HepG2 (cell line): ENCODE results near the gene WDR27. TPM values are rescaled to one million over a fixed set of nuclear protein-coding genes. Genes with fewer than 3 reads are reported as not detected.

Experiments used
- ATAC-seq: fragments of 200-7000 bp; cut with Tn5 transposase; 3 replicates; pipeline ENCODE4 v1.9.1; 2020; ENCODE audit warnings: mild to moderate bottlenecking, moderate library complexity
- BruUV-seq: library from RNA; stranded (reverse); fragments of 400-500 nt; replicated peaks from 2 replicates; lab custom pipeline; 2021; lab: Mats Ljungman, UMichigan
- CTCF ChIA-PET: fragments of 300-600 bp; formaldehyde crosslinking; extraction: SDS; loops from one replicate; lab custom pipeline; 2021; ENCODE audit warnings: low total read pairs, inconsistent platforms, low intra/inter-chr PET ratio; lab: Yijun Ruan, JAX
- POLR2A ChIA-PET: fragments of 350-600 bp; sonication (Branson Sonifier 250); formaldehyde crosslinking; loops from one replicate; lab custom pipeline; 2020; ENCODE audit warnings: antibody characterized with exemption, inconsistent platforms; lab: Yijun Ruan, JAX
- DNase-seq: peaks from one replicate; pipeline ENCODE4 v3.0.0-alpha.2; 2015; ENCODE audit warnings: low spot score
- FAIRE-seq: peaks from 3 replicates; lab custom pipeline; 2011; peaks lifted over from hg19 to GRCh38; lab: Jason Lieb, UNC
- H2AFZ ChIP-seq: one replicate; pipeline ENCODE4 v1.6.1; 2011; ENCODE audit warnings: low read length, inconsistent platforms
- H3K27ac ChIP-seq: fragments of 300-600 bp; 3 replicates; pipeline ENCODE4 v1.8.0; 2011; ENCODE audit warnings: mixed run types, mild to moderate bottlenecking, mixed read lengths, low read length, inconsistent platforms; ENCODE audit not compliant: insufficient read depth; ENCODE audit errors: extremely low read length
- H3K27me3 ChIP-seq, 2 experiments: fragments of 200-600 bp in 1 of 2; 2 replicates in 1 of 2; 3 replicates in 1 of 2; pipeline versions ENCODE4 v1.6.0 to v1.8.0; 2011; ENCODE audit warnings: low read length in 2 of 2, mild to moderate bottlenecking in 2 of 2, moderate library complexity in 2 of 2, inconsistent platforms in 1 of 2; ENCODE audit not compliant: insufficient read depth in 2 of 2, control insufficient read depth in 1 of 2
- H3K36me3 ChIP-seq, 2 experiments: fragments of 200-600 bp in 1 of 2; replicated peaks in 1 of 2; 2 replicates in 1 of 2; 3 replicates in 1 of 2; pipeline versions ENCODE4 v1.5.1 to v1.8.0; 2011; ENCODE audit warnings: low read length in 2 of 2, inconsistent platforms in 1 of 2; ENCODE audit not compliant: insufficient read depth in 2 of 2, control insufficient read depth in 1 of 2
- H3K4me1 ChIP-seq: 2 replicates; pipeline ENCODE4 v1.5.1; 2012; ENCODE audit warnings: low read length, inconsistent platforms; ENCODE audit not compliant: insufficient read depth
- H3K4me2 ChIP-seq: 2 replicates; pipeline ENCODE4 v1.6.0; 2011; ENCODE audit warnings: low read depth, low read length, inconsistent platforms
- H3K4me3 ChIP-seq, 3 experiments: fragments of 200-600 bp in 1 of 3; sonication (generic), shearing (Covaris generic) in 1 of 3; replicated peaks in 1 of 3; 2 replicates each; pipeline ENCODE4 v1.5.1; 2011 to 2016; ENCODE audit warnings: low read length in 3 of 3, inconsistent platforms in 2 of 3, low read depth in 2 of 3, mild to moderate bottlenecking in 2 of 3, control low read depth in 1 of 3, mixed read lengths in 1 of 3; ENCODE audit not compliant: insufficient read depth in 1 of 3
- H3K79me2 ChIP-seq: one replicate; pipeline ENCODE4 v1.6.1; 2011; ENCODE audit warnings: low read length, inconsistent platforms; ENCODE audit not compliant: insufficient read depth
- H3K9ac ChIP-seq: 2 replicates; pipeline ENCODE4 v1.6.0; 2011; ENCODE audit warnings: mild to moderate bottlenecking, low read depth, low read length, inconsistent platforms; ENCODE audit not compliant: insufficient read depth
- H3K9me3 ChIP-seq: 2 replicates; pipeline ENCODE4 v1.5.1; 2012; ENCODE audit warnings: mild to moderate bottlenecking, low read length
- H4K20me1 ChIP-seq: 2 replicates; pipeline ENCODE4 v1.6.0; 2011; ENCODE audit warnings: inconsistent platforms, mild to moderate bottlenecking, low read length, moderate library complexity; ENCODE audit not compliant: insufficient read depth
- DPF2 ChIP-seq: sonication (generic); formaldehyde crosslinking; IDR thresholded peaks from 2 replicates; pipeline ENCODE4 v1.4.0; 2020; ENCODE audit warnings: mild to moderate bottlenecking, low read depth, missing genetic modification reagents, borderline replicate concordance
- HNRNPUL1 ChIP-seq: fragments of 200-400 bp; formaldehyde crosslinking; IDR thresholded peaks from 2 replicates; pipeline ENCODE4 v1.6.1; 2017; ENCODE audit warnings: low read depth, mild to moderate bottlenecking, low read length, moderate library complexity
- HOXA7 ChIP-seq: sonication (generic); formaldehyde crosslinking; IDR thresholded peaks from 2 replicates; pipeline ENCODE4 v1.8.1; 2022; ENCODE audit warnings: mild to moderate bottlenecking, missing genetic modification reagents, moderate library complexity
- JUNB ChIP-seq: sonication (generic); formaldehyde crosslinking; IDR thresholded peaks from 2 replicates; pipeline ENCODE4 v1.8.0; 2022; ENCODE audit warnings: missing genetic modification reagents, mild to moderate bottlenecking, borderline replicate concordance
- SCMH1 ChIP-seq: sonication (generic); formaldehyde crosslinking; IDR thresholded peaks from 2 replicates; pipeline ENCODE4 v1.9.0; 2021; ENCODE audit warnings: missing genetic modification reagents, mild to moderate bottlenecking, borderline replicate concordance
- SMAD1 ChIP-seq: sonication (generic); formaldehyde crosslinking; IDR thresholded peaks from 2 replicates; pipeline ENCODE4 v1.4.0; 2020; ENCODE audit warnings: missing genetic modification reagents, low read depth, mild to moderate bottlenecking, borderline replicate concordance
- ZFP90 ChIP-seq: sonication (generic); formaldehyde crosslinking; IDR thresholded peaks from 2 replicates; pipeline ENCODE4 v1.8.0; 2022; ENCODE audit warnings: missing genetic modification reagents, mild to moderate bottlenecking, inconsistent platforms, borderline replicate concordance
- ZNF225 ChIP-seq: sonication (generic); formaldehyde crosslinking; IDR thresholded peaks from 2 replicates; pipeline ENCODE4 v1.4.0; 2020; ENCODE audit warnings: mild to moderate bottlenecking, missing genetic modification reagents
- ZNF552 ChIP-seq: sonication (generic); formaldehyde crosslinking; IDR thresholded peaks from 2 replicates; pipeline ENCODE4 v1.9.0; 2022; ENCODE audit warnings: missing genetic modification reagents, mild to moderate bottlenecking, borderline replicate concordance
- ZNF883 ChIP-seq: sonication (generic); formaldehyde crosslinking; IDR thresholded peaks from 2 replicates; pipeline ENCODE4 v1.5.1; 2020; ENCODE audit warnings: mild to moderate bottlenecking, missing genetic modification reagents; ENCODE audit errors: not compliant biosample characterization
- ZSCAN25 ChIP-seq: sonication (generic); formaldehyde crosslinking; IDR thresholded peaks from 2 replicates; pipeline ENCODE4 v1.8.0; 2022; ENCODE audit warnings: mild to moderate bottlenecking, missing genetic modification reagents
- WGBS: methylation state at CpG from one replicate; pipeline ENCODE4 v1.1.6; 2017; ENCODE audit warnings: low lambda C conversion rate; 5-methylcytosine and 5-hydroxymethylcytosine counted together
- in situ Hi-C: cut with HindIII; loops from 2 replicates; pipeline ENCODE4 v1.10.0; 2017; ENCODE audit warnings: low pct_unique_long_range_greater_than_20kb; ENCODE audit not compliant: extremely low pct_ligation_motif_present
- intact Hi-C: fragments of 100-400 bp; cut with micrococcal nuclease; formaldehyde crosslinking; loops from one replicate; pipeline ENCODE4 v1.10.0; 2022; ENCODE audit not compliant: unreplicated experiment
- polyA plus RNA-seq, 8 experiments: library from polyadenylated mRNA; depleted of rRNA in 3 of 8; stranded (reverse) in 7 of 8; unstranded in 1 of 8; fragments of >200 nt; fragmentation: Illumina TruSeq in 4 of 8; extraction: Trizol in 4 of 8; gene quantifications; 2 replicates each; pipeline versions ENCODE4 v1.2.1 to v1.2.3, GENCODE V29; 2011 to 2016; ENCODE audit warnings: low read depth in 4 of 8, missing spikeins in 1 of 8, mixed read lengths in 1 of 8; ENCODE audit not compliant: insufficient read depth in 1 of 8
- total RNA-seq, 5 experiments: library from RNA; depleted of rRNA; stranded (reverse); fragments of >200 nt; fragmentation: Illumina TruSeq; extraction: Trizol; gene quantifications; 2 replicates each; pipeline ENCODE4 v1.2.3, GENCODE V29; 2016; ENCODE audit warnings: low read depth in 1 of 5
- TF ChIP-seq, protein P1 (sequence below): sonication (generic); formaldehyde crosslinking; IDR thresholded peaks from 2 replicates; pipeline ENCODE4 v1.4.0; 2020; ENCODE audit warnings: mild to moderate bottlenecking, missing genetic modification reagents
- TF ChIP-seq, protein P2 (sequence below): sonication (generic); formaldehyde crosslinking; IDR thresholded peaks from 2 replicates; pipeline ENCODE4 v1.9.0; 2021; ENCODE audit warnings: missing genetic modification reagents, mild to moderate bottlenecking, borderline replicate concordance
- TF ChIP-seq, protein P3 (sequence below): sonication (generic); formaldehyde crosslinking; IDR thresholded peaks from 2 replicates; pipeline ENCODE4 v1.5.0; 2020; ENCODE audit warnings: mild to moderate bottlenecking, missing genetic modification reagents
- TF ChIP-seq, protein P4 (sequence below): sonication (generic); formaldehyde crosslinking; IDR thresholded peaks from 2 replicates; pipeline ENCODE4; 2020; ENCODE audit warnings: missing genetic modification reagents, mild to moderate bottlenecking, borderline replicate concordance

Gene WDR27
- total and polyA plus RNA-seq, 2 of the 13 experiments (the other 11 are each of a cell fraction or from before 2014, with no cell fraction given) = 34.1 to 80.3 TPM

DNA sequence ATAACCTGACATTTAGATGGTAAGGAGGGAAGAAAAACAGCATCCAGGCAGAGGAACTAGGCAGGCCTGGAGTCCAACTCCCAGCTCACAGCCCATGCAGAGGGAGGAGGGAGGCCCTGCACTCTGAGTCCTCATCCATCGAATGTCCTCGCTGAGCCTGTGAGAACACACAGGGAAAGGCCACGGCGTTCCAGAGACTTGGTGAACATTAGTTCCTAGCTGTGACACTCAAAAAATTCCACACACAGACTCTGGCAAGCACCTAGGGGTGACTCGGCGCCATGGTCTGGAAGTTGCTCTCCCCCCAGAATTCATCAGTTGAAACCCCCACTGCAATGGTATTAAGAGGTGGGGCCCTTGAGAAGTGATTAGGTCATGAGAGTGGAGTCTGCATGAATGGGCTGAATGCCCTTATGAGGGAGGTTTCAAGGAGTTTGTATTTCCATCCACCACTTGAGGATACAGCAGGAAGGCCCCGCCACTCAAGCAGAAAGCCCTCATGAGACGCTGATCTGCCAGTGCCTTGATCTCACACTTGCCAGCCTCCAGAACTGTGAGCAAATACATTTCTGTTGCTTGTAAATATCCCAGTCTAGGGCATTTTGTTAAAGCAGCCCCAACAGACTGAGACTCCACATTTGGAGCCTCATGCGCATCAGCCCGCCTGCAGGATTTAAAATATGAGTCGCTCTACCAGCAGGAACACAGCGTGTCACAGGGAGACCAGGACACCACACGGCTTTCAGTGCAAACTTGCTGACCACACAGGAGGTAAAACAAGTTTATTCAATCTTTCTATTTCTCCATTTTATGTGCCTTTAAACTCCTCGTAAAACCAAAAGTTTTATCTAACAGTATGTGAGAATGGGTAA is 73.9 kb downstream of the WDR27 start:
- WGBS = 97% methylated on average over 14 of the region's 14 CpGs
- Histone ChIP-seq H3K4me1 (no peaks in the 10 kb centered on the region), H3K79me2 (no peaks in the 10 kb centered on the region), H3K9ac (no peak overlapping the region), H3K4me3 (no peak overlapping the region), H3K27ac (no peak overlapping the region), H3K4me2 (no peak overlapping the region), H3K9me3 (no peaks in the 10 kb centered on the region), H3K36me3 (peaks cover 21 to 34% of the 10 kb centered on the region in 2 experiments; a peak in 4 of 5 replicates), H3K27me3 (no peaks in the 10 kb centered on the region), H2AFZ (no peak overlapping the region), H4K20me1 (no peaks in the 10 kb centered on the region)
- CTCF ChIA-PET = no interaction called here
- TF ChIP-seq ZNF225 (CRISPR knock-in tag) = no peak
- TF ChIP-seq, protein P1, sequence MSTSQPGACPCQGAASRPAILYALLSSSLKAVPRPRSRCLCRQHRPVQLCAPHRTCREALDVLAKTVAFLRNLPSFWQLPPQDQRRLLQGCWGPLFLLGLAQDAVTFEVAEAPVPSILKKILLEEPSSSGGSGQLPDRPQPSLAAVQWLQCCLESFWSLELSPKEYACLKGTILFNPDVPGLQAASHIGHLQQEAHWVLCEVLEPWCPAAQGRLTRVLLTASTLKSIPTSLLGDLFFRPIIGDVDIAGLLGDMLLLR (CRISPR knock-in tag) = no peak
- no peak for TF ChIP-seq HNRNPUL1
- no peak for TF ChIP-seq DPF2 (CRISPR knock-in tag)
- TF ChIP-seq, protein P2, sequence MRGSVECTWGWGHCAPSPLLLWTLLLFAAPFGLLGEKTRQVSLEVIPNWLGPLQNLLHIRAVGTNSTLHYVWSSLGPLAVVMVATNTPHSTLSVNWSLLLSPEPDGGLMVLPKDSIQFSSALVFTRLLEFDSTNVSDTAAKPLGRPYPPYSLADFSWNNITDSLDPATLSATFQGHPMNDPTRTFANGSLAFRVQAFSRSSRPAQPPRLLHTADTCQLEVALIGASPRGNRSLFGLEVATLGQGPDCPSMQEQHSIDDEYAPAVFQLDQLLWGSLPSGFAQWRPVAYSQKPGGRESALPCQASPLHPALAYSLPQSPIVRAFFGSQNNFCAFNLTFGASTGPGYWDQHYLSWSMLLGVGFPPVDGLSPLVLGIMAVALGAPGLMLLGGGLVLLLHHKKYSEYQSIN = no peak
- no peak for TF ChIP-seq ZNF552 (CRISPR knock-in tag)
- no peak for TF ChIP-seq SCMH1 (CRISPR knock-in tag)
- no peak for TF ChIP-seq JUNB
- TF ChIP-seq, protein P3, sequence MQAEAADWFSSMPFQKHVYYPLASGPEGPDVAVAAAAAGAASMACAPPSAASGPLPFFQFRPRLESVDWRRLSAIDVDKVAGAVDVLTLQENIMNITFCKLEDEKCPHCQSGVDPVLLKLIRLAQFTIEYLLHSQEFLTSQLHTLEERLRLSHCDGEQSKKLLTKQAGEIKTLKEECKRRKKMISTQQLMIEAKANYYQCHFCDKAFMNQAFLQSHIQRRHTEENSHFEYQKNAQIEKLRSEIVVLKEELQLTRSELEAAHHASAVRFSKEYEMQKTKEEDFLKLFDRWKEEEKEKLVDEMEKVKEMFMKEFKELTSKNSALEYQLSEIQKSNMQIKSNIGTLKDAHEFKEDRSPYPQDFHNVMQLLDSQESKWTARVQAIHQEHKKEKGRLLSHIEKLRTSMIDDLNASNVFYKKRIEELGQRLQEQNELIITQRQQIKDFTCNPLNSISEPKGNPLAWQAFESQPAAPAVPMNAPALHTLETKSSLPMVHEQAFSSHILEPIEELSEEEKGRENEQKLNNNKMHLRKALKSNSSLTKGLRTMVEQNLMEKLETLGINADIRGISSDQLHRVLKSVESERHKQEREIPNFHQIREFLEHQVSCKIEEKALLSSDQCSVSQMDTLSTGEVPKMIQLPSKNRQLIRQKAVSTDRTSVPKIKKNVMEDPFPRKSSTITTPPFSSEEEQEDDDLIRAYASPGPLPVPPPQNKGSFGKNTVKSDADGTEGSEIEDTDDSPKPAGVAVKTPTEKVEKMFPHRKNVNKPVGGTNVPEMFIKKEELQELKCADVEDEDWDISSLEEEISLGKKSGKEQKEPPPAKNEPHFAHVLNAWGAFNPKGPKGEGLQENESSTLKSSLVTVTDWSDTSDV (CRISPR knock-in tag) = no peak
- TF ChIP-seq ZFP90 (CRISPR knock-in tag) = no peak
- TF ChIP-seq HOXA7 (CRISPR knock-in tag) = no peak
- TF ChIP-seq, protein P4, sequence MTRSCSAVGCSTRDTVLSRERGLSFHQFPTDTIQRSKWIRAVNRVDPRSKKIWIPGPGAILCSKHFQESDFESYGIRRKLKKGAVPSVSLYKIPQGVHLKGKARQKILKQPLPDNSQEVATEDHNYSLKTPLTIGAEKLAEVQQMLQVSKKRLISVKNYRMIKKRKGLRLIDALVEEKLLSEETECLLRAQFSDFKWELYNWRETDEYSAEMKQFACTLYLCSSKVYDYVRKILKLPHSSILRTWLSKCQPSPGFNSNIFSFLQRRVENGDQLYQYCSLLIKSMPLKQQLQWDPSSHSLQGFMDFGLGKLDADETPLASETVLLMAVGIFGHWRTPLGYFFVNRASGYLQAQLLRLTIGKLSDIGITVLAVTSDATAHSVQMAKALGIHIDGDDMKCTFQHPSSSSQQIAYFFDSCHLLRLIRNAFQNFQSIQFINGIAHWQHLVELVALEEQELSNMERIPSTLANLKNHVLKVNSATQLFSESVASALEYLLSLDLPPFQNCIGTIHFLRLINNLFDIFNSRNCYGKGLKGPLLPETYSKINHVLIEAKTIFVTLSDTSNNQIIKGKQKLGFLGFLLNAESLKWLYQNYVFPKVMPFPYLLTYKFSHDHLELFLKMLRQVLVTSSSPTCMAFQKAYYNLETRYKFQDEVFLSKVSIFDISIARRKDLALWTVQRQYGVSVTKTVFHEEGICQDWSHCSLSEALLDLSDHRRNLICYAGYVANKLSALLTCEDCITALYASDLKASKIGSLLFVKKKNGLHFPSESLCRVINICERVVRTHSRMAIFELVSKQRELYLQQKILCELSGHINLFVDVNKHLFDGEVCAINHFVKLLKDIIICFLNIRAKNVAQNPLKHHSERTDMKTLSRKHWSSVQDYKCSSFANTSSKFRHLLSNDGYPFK (CRISPR knock-in tag) = no peak
- TF ChIP-seq ZSCAN25 = no peak
- no peak for TF ChIP-seq ZNF883 (CRISPR knock-in tag)
- no peak for TF ChIP-seq SMAD1 (CRISPR knock-in tag)
- BruUV-seq = no TSS peak
- no peak for DNase-seq
- FAIRE-seq = no peak
- ATAC-seq = no peak
- POLR2A ChIA-PET = no interaction called here
- in situ Hi-C loops (no loop called here), intact Hi-C loops (no loop called here)
